BE2C (cell line): ENCODE data around the gene ANXA2R.

Experiments used
- DNase-seq: peaks from one replicate; pipeline ENCODE4 v3.0.0-alpha.2; 2020
- H3K27me3 ChIP-seq: fragments of 250-450 bp; sonication (Bioruptor Pico); 2 replicates; pipeline ENCODE4 v1.5.1; 2020; ENCODE audit warnings: mild to moderate bottlenecking
- H3K36me3 ChIP-seq: fragments of 250-450 bp; sonication (Bioruptor Pico); 2 replicates; pipeline ENCODE4 v1.5.1; 2020; ENCODE audit warnings: mild to moderate bottlenecking
- H3K4me1 ChIP-seq: fragments of 250-450 bp; sonication (Bioruptor Pico); 2 replicates; pipeline ENCODE4 v1.5.1; 2020
- H3K4me3 ChIP-seq: 2 replicates; pipeline ENCODE4 v1.5.1; 2011; ENCODE audit warnings: low read depth, low read length
- H3K9me3 ChIP-seq: fragments of 250-450 bp; sonication (Bioruptor Pico); 2 replicates; pipeline ENCODE4 v1.5.1; 2020
- CTCF ChIP-seq: IDR thresholded peaks from 2 replicates; pipeline ENCODE4 v1.5.1; 2012; ENCODE audit warnings: mild to moderate bottlenecking, low read depth, low read length

Gene ANXA2R

GRCh38 chr5:43051684-43052083 lies 11.6 kb upstream of the ANXA2R start:
- H3K4me1 ChIP-seq, result no peaks in the 10 kb centered on the region
- H3K9me3 ChIP-seq, result no peaks in the 10 kb centered on the region; the same call in 1 of the 2 replicates
- DNase-seq, result no peak
- no peak overlapping the region for H3K4me3 ChIP-seq
- no peaks in the 10 kb centered on the region for H3K27me3 ChIP-seq
- TF ChIP-seq CTCF, result no peak
- no peaks in the 10 kb centered on the region for H3K36me3 ChIP-seq

DNA sequence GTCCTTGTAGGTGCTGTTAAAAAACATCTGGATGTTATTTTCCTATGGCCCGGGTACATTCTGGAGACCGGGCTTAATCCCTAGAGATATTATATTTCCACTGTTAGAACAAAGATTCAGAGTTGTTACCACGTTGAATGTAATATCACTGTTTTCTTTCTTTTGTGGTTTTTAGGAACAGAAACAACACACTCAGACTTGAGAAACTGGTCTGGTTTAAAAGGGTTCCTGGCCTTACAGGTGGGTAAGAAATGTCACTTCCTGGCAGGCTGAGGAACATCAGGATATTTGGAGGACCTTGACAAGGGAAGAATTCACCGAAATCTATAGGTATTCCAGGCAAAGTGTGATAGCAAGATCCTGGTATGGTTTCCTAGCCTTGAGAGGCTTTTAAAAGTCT lies 10.3 kb upstream of the ANXA2R start:
- no peak for TF ChIP-seq CTCF
- H3K36me3 ChIP-seq, result no peaks in the 10 kb centered on the region
- DNase-seq, result no peak
- H3K4me1 ChIP-seq, result no peaks in the 10 kb centered on the region
- no peak overlapping the region for H3K4me3 ChIP-seq
- H3K27me3 ChIP-seq, result no peaks in the 10 kb centered on the region
- H3K9me3 ChIP-seq, result no peaks in the 10 kb centered on the region; the same call in 1 of the 2 replicates

DNA sequence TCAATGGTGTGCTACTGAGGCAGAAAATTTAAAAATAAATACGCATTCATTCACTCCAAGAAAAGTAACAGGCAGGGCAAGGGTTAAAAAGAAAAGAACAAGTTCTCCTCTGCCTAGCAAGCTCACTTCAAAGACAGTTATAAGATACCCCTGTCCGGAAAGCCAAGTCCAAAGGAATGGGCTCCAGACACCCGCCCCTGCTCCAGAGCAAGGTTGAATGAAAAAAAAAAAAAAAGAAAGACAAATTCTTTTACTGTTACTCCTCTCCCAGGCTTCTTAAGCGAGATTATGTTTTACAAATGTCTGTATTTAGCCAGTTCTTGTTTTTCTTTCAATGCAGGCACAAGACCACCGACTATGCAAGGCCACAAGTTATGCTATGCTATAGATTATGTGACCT lies 9.1 kb upstream of the ANXA2R start:
- no peaks in the 10 kb centered on the region for H3K36me3 ChIP-seq
- no peak overlapping the region for H3K4me3 ChIP-seq
- no peak for DNase-seq
- H3K9me3 ChIP-seq, result no peaks in the 10 kb centered on the region; the same call in 1 of the 2 replicates
- H3K27me3 ChIP-seq, result peaks cover 11% of the 10 kb centered on the region; the same call in 1 of the 2 replicates
- no peaks in the 10 kb centered on the region for H3K4me1 ChIP-seq
- TF ChIP-seq CTCF, result no peak

- DNase-seq, result no peak
- Histone ChIP-seq H3K9me3 (no peaks in the 10 kb centered on the region), H3K4me3 (no peak overlapping the region), H3K4me1 (no peaks in the 10 kb centered on the region), H3K27me3 (peaks cover 13% of the 10 kb centered on the region; the same call in 1 of the 2 replicates), H3K36me3 (no peaks in the 10 kb centered on the region)
- no peak for TF ChIP-seq CTCF
Measured at GRCh38 chr5:43046474-43046873, 6.4 kb upstream of the ANXA2R start.

DNA sequence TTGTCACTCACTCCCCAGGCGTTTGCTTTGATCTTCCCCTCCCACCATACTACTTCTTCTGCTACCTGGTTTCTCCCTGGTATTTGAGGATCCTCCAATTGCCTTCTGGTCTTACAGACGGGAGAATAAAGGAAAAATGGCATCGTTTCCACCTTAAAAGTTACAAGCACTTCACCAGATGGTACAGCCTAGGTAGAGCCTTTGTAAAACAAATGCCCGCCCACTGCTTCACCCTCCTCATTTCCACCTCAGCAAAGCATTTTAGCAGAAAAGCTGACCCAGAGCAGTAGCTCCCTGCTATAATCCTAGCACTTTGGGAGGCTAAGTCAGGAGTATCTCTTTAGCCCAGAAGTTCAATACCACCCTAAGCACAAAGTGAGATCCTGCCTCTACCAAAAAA lies 5.1 kb upstream of the ANXA2R start:
- Histone ChIP-seq H3K4me3 (no peak overlapping the region), H3K27me3 (peaks cover 13% of the 10 kb centered on the region; the same call in 1 of the 2 replicates), H3K36me3 (no peaks in the 10 kb centered on the region), H3K4me1 (no peaks in the 10 kb centered on the region), H3K9me3 (no peaks in the 10 kb centered on the region)
- TF ChIP-seq CTCF, result no peak
- DNase-seq, result no peak

DNA sequence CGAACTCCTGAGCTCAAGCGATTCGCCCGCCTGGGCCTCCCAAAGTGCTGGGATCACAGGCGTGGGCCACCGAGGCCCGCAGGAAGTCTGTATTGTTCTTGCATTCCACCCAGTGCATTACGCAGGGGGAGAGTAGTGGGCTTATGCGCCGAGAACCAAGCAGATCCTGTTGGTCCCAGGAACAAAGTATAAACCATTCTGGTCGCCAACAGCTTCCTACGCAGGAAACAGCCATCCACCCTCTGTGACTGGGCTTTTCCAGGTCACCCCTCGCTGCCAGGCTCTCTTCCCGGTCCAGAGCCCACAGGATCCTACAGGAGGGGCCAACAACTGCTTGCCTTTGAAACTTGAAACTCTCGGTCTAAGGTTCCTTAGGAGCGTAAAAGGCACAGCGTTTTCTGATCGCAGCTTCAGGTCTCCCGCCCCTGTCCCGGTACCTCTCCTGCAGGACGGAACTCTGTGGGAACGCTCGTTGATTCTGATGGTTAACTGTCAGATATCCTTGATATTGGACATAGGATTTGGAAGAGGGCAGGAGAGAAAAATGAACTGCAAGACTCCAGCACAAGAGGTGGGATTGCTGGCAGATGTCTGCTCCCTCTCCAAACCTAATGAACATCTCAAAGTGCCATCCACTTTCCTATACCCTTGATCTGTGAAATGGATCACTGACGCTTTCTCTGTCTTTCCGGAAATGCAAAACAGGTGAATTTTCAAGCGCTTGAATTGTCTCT lies 4.2 kb upstream of the ANXA2R start:
- no peaks in the 10 kb centered on the region for H3K36me3 ChIP-seq
- DNase-seq, result no peak
- peaks cover 14% of the 10 kb centered on the region; the same call in 1 of the 2 replicates for H3K27me3 ChIP-seq
- no peaks in the 10 kb centered on the region for H3K4me1 ChIP-seq
- no peak for TF ChIP-seq CTCF
- H3K9me3 ChIP-seq, result no peaks in the 10 kb centered on the region
- H3K4me3 ChIP-seq, result no peak overlapping the region
